Neural cell (in vitro differentiated cells): Measurements from ENCODE around the gene MAFB. TPM values are rescaled to one million over a fixed set of nuclear protein-coding genes. Genes with fewer than 3 reads are reported as not detected.

Source experiments
- H2AFZ ChIP-seq: fragments of 200-600, 300-800 bp; sonication (generic), shearing (Covaris generic); 2 replicates; pipeline ENCODE4 v1.6.0; 2014; ENCODE audit warnings: low read depth, mild to moderate bottlenecking, antibody characterized with exemption, low read length, moderate library complexity
- H3F3A ChIP-seq: fragments of 200-600 bp; shearing (Covaris generic); 2 replicates; pipeline ENCODE4 v1.6.1; 2016; ENCODE audit warnings: mild to moderate bottlenecking, moderate library complexity, mixed read lengths, antibody characterized with exemption, low read length; ENCODE audit not compliant: insufficient read depth, poor library complexity, severe bottlenecking
- H3K27ac ChIP-seq: fragments of 200-600, 300-800 bp; sonication (generic), shearing (Covaris generic); 2 replicates; pipeline ENCODE4 v1.5.1; 2014; ENCODE audit warnings: mild to moderate bottlenecking, low read length, moderate library complexity
- H3K27me3 ChIP-seq: fragments of 300-800, 200-600 bp; sonication (generic), shearing (Covaris generic); 2 replicates; pipeline ENCODE4 v1.6.0; 2014; ENCODE audit warnings: mild to moderate bottlenecking, low read depth, low read length, moderate library complexity; ENCODE audit not compliant: insufficient read depth
- H3K36me3 ChIP-seq: fragments of 300-800, 200-600 bp; sonication (generic), shearing (Covaris generic); 2 replicates; pipeline ENCODE4 v1.5.1; 2014; ENCODE audit warnings: mild to moderate bottlenecking, antibody characterized with exemption, low read length, moderate library complexity; ENCODE audit not compliant: insufficient read depth
- H3K4me2 ChIP-seq: fragments of 300-800, 200-600 bp; sonication (generic), shearing (Covaris generic); 2 replicates; pipeline ENCODE4 v1.6.0; 2014; ENCODE audit warnings: mild to moderate bottlenecking, low read length
- H3K4me3 ChIP-seq: fragments of 300-800, 200-600 bp; sonication (generic), shearing (Covaris generic); 2 replicates; pipeline ENCODE4 v1.5.1; 2014; ENCODE audit warnings: mild to moderate bottlenecking, low read length, moderate library complexity
- H3K79me2 ChIP-seq: fragments of 200-600 bp; shearing (Covaris generic); replicated peaks from 2 replicates; pipeline ENCODE4 v1.6.0; 2014; ENCODE audit warnings: mild to moderate bottlenecking, low read length, moderate library complexity; ENCODE audit not compliant: insufficient read depth
- H3K9ac ChIP-seq: fragments of 300-800, 200-600 bp; sonication (generic), shearing (Covaris generic); 2 replicates; pipeline ENCODE4 v1.6.1; 2016; ENCODE audit warnings: mild to moderate bottlenecking, low read length, mixed read lengths
- H3K9me2 ChIP-seq: fragments of 200-600 bp; shearing (Covaris generic); 2 replicates; pipeline ENCODE4 v1.6.1; 2016; ENCODE audit warnings: mild to moderate bottlenecking, low read length, mixed read lengths; ENCODE audit not compliant: insufficient read depth
- H3K9me3 ChIP-seq: fragments of 200-600, 300-800 bp; sonication (generic), shearing (Covaris generic); 2 replicates; pipeline ENCODE4 v1.6.1; 2016; ENCODE audit warnings: mild to moderate bottlenecking, mixed run types, low read length, moderate library complexity, mixed read lengths
- H4K20me1 ChIP-seq: fragments of 200-600 bp; shearing (Covaris generic); 2 replicates; pipeline ENCODE4 v1.6.1; 2016; ENCODE audit warnings: mild to moderate bottlenecking, mixed run types; ENCODE audit not compliant: insufficient read depth
- EP300 ChIP-seq: fragments of 450-650 bp; conservative IDR thresholded peaks from 2 replicates; pipeline ENCODE4 v1.6.1; 2014; ENCODE audit warnings: antibody characterized with exemption, mild to moderate bottlenecking, moderate library complexity; ENCODE audit not compliant: poor library complexity, severe bottlenecking
- EZH2 ChIP-seq: fragments of 200-600, 300-800 bp; shearing (Covaris generic), sonication (generic); IDR thresholded peaks from 2 replicates; pipeline ENCODE4 v1.6.1; 2014; ENCODE audit warnings: antibody characterized with exemption, low read length, borderline replicate concordance, mild to moderate bottlenecking; ENCODE audit not compliant: insufficient read depth, poor library complexity, severe bottlenecking
- MXI1 ChIP-seq: fragments of 450-650 bp; conservative IDR thresholded peaks from 2 replicates; pipeline ENCODE4 v1.6.1; 2014; ENCODE audit warnings: antibody characterized with exemption, mild to moderate bottlenecking; ENCODE audit not compliant: poor library complexity, severe bottlenecking
- POLR2AphosphoS5 ChIP-seq: IDR thresholded peaks from 2 replicates; pipeline ENCODE4 v1.6.1; 2012
- RAD21 ChIP-seq: fragments of 450-650 bp; conservative IDR thresholded peaks from 2 replicates; pipeline ENCODE4 v1.6.1; 2014; ENCODE audit warnings: antibody characterized with exemption, mild to moderate bottlenecking, moderate library complexity
- REST ChIP-seq: IDR thresholded peaks from 2 replicates; pipeline ENCODE4 v1.6.1; 2012; ENCODE audit warnings: borderline replicate concordance
- SMC3 ChIP-seq: fragments of 450-650 bp; conservative IDR thresholded peaks from 2 replicates; pipeline ENCODE4 v1.6.1; 2014; ENCODE audit warnings: antibody characterized with exemption, mild to moderate bottlenecking, moderate library complexity; ENCODE audit not compliant: poor library complexity
- TAF1 ChIP-seq: IDR thresholded peaks from 2 replicates; pipeline ENCODE4 v1.6.1; 2012; ENCODE audit warnings: low read depth
- polyA plus RNA-seq: library from polyadenylated mRNA; depleted of rRNA; stranded (reverse); fragments of >200 nt; gene quantifications from 2 replicates; pipeline ENCODE4 v1.2.3, GENCODE V29; 2014
- TF ChIP-seq, protein P1 (sequence below): fragments of 450-650 bp; IDR thresholded peaks from 2 replicates; pipeline ENCODE4 v1.5.1; 2014; ENCODE audit warnings: antibody characterized with exemption, mild to moderate bottlenecking, moderate library complexity; ENCODE audit not compliant: poor library complexity, severe bottlenecking

The MAFB gene
- polyA plus RNA-seq, 1 donor from 2014 or later: 5.6 TPM

GRCh38 chr20:40728996-40729395 lies 40.0 kb upstream of the MAFB start:
- no peak overlapping the region for H3K4me3 ChIP-seq
- TF ChIP-seq MXI1 (no peak), POLR2AphosphoS5 (no peak), TAF1 (no peak), EP300 (no peak), EZH2 (no peak), RAD21 (no peak), SMC3 (no peak), REST (no peak)
- TF ChIP-seq, protein P1, sequence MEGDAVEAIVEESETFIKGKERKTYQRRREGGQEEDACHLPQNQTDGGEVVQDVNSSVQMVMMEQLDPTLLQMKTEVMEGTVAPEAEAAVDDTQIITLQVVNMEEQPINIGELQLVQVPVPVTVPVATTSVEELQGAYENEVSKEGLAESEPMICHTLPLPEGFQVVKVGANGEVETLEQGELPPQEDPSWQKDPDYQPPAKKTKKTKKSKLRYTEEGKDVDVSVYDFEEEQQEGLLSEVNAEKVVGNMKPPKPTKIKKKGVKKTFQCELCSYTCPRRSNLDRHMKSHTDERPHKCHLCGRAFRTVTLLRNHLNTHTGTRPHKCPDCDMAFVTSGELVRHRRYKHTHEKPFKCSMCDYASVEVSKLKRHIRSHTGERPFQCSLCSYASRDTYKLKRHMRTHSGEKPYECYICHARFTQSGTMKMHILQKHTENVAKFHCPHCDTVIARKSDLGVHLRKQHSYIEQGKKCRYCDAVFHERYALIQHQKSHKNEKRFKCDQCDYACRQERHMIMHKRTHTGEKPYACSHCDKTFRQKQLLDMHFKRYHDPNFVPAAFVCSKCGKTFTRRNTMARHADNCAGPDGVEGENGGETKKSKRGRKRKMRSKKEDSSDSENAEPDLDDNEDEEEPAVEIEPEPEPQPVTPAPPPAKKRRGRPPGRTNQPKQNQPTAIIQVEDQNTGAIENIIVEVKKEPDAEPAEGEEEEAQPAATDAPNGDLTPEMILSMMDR: no peak
- H3K9ac ChIP-seq: no peak overlapping the region
- H3K79me2 ChIP-seq: no peaks in the 10 kb centered on the region
- H3K36me3 ChIP-seq: no peaks in the 10 kb centered on the region
- H3K9me3 ChIP-seq: peaks cover 3% of the 10 kb centered on the region
- H3K4me2 ChIP-seq: no peak overlapping the region
- no peaks in the 10 kb centered on the region for H4K20me1 ChIP-seq
- H2AFZ ChIP-seq: no peak overlapping the region
- H3K9me2 ChIP-seq: no peaks in the 10 kb centered on the region
- H3F3A ChIP-seq: no peaks in the 10 kb centered on the region
- no peak overlapping the region for H3K27ac ChIP-seq
- H3K27me3 ChIP-seq: no peaks in the 10 kb centered on the region

- Histone ChIP-seq H3K4me2 (no peak overlapping the region), H3K9me3 (peaks cover 3% of the 10 kb centered on the region), H3K27me3 (no peaks in the 10 kb centered on the region), H3K36me3 (no peaks in the 10 kb centered on the region), H3K9ac (no peak overlapping the region), H3F3A (no peaks in the 10 kb centered on the region), H4K20me1 (no peaks in the 10 kb centered on the region), H3K4me3 (no peak overlapping the region), H2AFZ (no peak overlapping the region), H3K27ac (no peak overlapping the region), H3K79me2 (no peaks in the 10 kb centered on the region), H3K9me2 (no peaks in the 10 kb centered on the region)
- TF ChIP-seq EZH2: no peak
- TF ChIP-seq EP300: no peak
- no peak for TF ChIP-seq TAF1
- no peak for TF ChIP-seq POLR2AphosphoS5
- no peak for TF ChIP-seq RAD21
- no peak for TF ChIP-seq MXI1
- TF ChIP-seq, protein P1: no peak
- TF ChIP-seq SMC3: no peak
- no peak for TF ChIP-seq REST
These were observed 39.4 kb upstream of the MAFB start for GRCh38 chr20:40728470-40728869.
